Measurements from ENCODE around the gene ARHGAP32. TPM values are rescaled to one million over a fixed set of nuclear protein-coding genes. Genes with fewer than 3 reads are reported as not detected.

Gene ARHGAP32
- total RNA-seq: 39.3 to 41.9 TPM (median 41.4 TPM) in 3 replicates

- peaks cover 18% of the 10 kb centered on the region for H3K4me1 Mint-ChIP-seq
- DNase-seq (ENCODE audit: low spot score in 2 of 2, unreplicated experiment in 2 of 2): no peak
- H3K27ac Mint-ChIP-seq: no peak within 1 kb of the TSS
- no peak for TF ChIP-seq CTCF (IDR thresholded peaks at IDR 0.05; ENCODE audit: unreplicated experiment)
- H3K9me3 Mint-ChIP-seq: peaks cover under 1% of the 10 kb centered on the region
- H3K4me3 Mint-ChIP-seq: no peak within 1 kb of the TSS
- peaks cover 3% of the 10 kb centered on the region for H3K36me3 Mint-ChIP-seq
- H3K27me3 Mint-ChIP-seq (ENCODE audit: low read depth): no peaks in the 10 kb centered on the region
Observed at GRCh38 chr11:129192150-129192549, at the start of gene ARHGAP32. Gene ARHGAP32 (minus strand): TSS chr11:129192325. CDS start chr11:129192198, 127 bp downstream.

GRCh38 chr11:129239207-129239606 lies 47.1 kb upstream of the ARHGAP32 start:
- Mint-ChIP-seq H3K36me3 (peaks cover 20% of the 10 kb centered on the region), H3K27me3 (ENCODE audit: low read depth) (no peaks in the 10 kb centered on the region), H3K4me1 (peaks cover 10% of the 10 kb centered on the region), H3K4me3 (no peak overlapping the region), H3K9me3 (peaks cover 16% of the 10 kb centered on the region), H3K27ac (no peak overlapping the region)
- no peak for TF ChIP-seq CTCF (IDR thresholded peaks at IDR 0.05; ENCODE audit: unreplicated experiment)
- no peak for DNase-seq (ENCODE audit: low spot score in 2 of 2, unreplicated experiment in 2 of 2)

GRCh38 chr11:129237880-129238638 lies 45.9 kb upstream of the ARHGAP32 start:
- no peak overlapping the region for H3K27ac Mint-ChIP-seq
- no peaks in the 10 kb centered on the region for H3K27me3 Mint-ChIP-seq (ENCODE audit: low read depth)
- TF ChIP-seq CTCF (IDR thresholded peaks at IDR 0.05; ENCODE audit: unreplicated experiment): no peak
- H3K4me1 Mint-ChIP-seq: peaks cover 10% of the 10 kb centered on the region
- H3K36me3 Mint-ChIP-seq: peaks cover 20% of the 10 kb centered on the region
- H3K9me3 Mint-ChIP-seq: peaks cover 10% of the 10 kb centered on the region
- H3K4me3 Mint-ChIP-seq: no peak overlapping the region
- no peak for DNase-seq (ENCODE audit: low spot score in 2 of 2, unreplicated experiment in 2 of 2)

DNA sequence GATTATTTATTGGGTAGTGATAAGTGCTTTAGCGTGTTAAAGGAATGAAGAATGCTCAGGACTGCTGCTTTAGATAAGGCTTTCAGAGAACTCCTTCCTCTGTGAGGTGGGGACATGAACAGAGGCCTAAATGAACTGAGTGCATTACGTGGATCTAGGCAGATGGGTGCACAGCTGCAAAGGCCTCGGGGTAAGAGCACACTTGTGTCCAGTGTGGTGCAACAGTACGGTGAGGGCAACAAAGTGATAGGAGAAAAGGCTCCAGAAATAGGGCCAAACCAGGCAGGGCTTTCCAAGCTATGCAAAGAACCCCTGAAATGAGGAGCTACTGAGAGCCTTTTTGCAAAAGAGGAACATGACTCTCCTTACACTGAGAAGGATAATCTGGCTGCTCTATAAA lies 45.3 kb upstream of the ARHGAP32 start:
- Mint-ChIP-seq H3K36me3 (peaks cover 22% of the 10 kb centered on the region), H3K4me1 (peaks cover 10% of the 10 kb centered on the region), H3K27ac (peak overlapping the region; percentile 26)

GRCh38 chr11:129236850-129237249 lies 44.7 kb upstream of the ARHGAP32 start:
- DNase-seq (ENCODE audit: low spot score in 2 of 2, unreplicated experiment in 2 of 2): no peak
- Mint-ChIP-seq H3K9me3 (peaks cover 11% of the 10 kb centered on the region), H3K27ac (no peak overlapping the region), H3K36me3 (peaks cover 22% of the 10 kb centered on the region), H3K27me3 (ENCODE audit: low read depth) (no peaks in the 10 kb centered on the region), H3K4me1 (peaks cover 10% of the 10 kb centered on the region), H3K4me3 (no peak overlapping the region)
- TF ChIP-seq CTCF (IDR thresholded peaks at IDR 0.05; ENCODE audit: unreplicated experiment): no peak

More for the DNA sequence above, 45.3 kb upstream of the ARHGAP32 start:
- no peak overlapping the region for H3K4me3 Mint-ChIP-seq
- H3K27me3 Mint-ChIP-seq (ENCODE audit: low read depth): no peaks in the 10 kb centered on the region
- TF ChIP-seq CTCF (IDR thresholded peaks at IDR 0.05; ENCODE audit: unreplicated experiment): no peak
- no peak for DNase-seq (ENCODE audit: low spot score in 2 of 2, unreplicated experiment in 2 of 2)
- H3K9me3 Mint-ChIP-seq: peaks cover 11% of the 10 kb centered on the region

Data from mesothelial cell of epicardium (in vitro differentiated cells).